ENCODE data around the gene DNAH3. TPM values are rescaled to one million over a fixed set of nuclear protein-coding genes. Genes with fewer than 3 reads are reported as not detected.

The DNAH3 gene
- total RNA-seq, 1 experiment from 2014 or later = 0.57 TPM

DNA sequence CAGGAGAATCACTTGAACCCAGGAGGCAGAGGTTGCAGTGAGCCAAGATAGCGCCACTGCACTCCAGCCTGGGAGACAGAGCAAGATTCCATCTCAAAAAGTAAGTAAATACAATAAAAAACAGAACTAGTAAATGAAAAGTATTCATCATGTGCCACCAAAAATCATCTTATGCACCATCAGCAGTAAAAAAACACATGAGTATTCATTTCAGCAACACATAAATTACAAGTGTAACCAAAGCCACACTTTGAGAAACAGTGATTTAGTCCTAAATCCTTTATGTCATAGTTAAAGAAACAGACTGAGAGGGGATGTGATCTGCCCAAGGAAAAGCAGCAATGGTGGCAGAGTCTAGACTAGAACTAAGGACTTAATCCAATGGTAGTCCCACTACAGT is 263.4 kb downstream of the DNAH3 start:
- peaks cover 24% of the 10 kb centered on the region for H3K4me1 Mint-ChIP-seq
- TF ChIP-seq ZNF121 (CRISPR knock-in tag; IDR thresholded peaks at IDR 0.05) (no peak), ZNF219 (CRISPR knock-in tag; IDR thresholded peaks at IDR 0.05; ENCODE audit: borderline replicate concordance) (no peak), ZNF263 (CRISPR knock-in tag; IDR thresholded peaks at IDR 0.05; ENCODE audit: low read depth) (no peak), ZBTB21 (CRISPR knock-in tag; IDR thresholded peaks at IDR 0.05; ENCODE audit: borderline replicate concordance) (no peak), GRHL2 (CRISPR knock-in tag; IDR thresholded peaks at IDR 0.05; ENCODE audit: insufficient replicate concordance, severe bottlenecking) (no peak), EMX1 (CRISPR knock-in tag; IDR thresholded peaks at IDR 0.05) (no peak), NR2C2 (CRISPR knock-in tag; IDR thresholded peaks at IDR 0.05) (no peak), CREB1 (CRISPR knock-in tag; IDR thresholded peaks at IDR 0.05) (no peak), RELA (CRISPR knock-in tag; IDR thresholded peaks at IDR 0.05; ENCODE audit: borderline replicate concordance) (no peak)
- TF ChIP-seq, protein P1, sequence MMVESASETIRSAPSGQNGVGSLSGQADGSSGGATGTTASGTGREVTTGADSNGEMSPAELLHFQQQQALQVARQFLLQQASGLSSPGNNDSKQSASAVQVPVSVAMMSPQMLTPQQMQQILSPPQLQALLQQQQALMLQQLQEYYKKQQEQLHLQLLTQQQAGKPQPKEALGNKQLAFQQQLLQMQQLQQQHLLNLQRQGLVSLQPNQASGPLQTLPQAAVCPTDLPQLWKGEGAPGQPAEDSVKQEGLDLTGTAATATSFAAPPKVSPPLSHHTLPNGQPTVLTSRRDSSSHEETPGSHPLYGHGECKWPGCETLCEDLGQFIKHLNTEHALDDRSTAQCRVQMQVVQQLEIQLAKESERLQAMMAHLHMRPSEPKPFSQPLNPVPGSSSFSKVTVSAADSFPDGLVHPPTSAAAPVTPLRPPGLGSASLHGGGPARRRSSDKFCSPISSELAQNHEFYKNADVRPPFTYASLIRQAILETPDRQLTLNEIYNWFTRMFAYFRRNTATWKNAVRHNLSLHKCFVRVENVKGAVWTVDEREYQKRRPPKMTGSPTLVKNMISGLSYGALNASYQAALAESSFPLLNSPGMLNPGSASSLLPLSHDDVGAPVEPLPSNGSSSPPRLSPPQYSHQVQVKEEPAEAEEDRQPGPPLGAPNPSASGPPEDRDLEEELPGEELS (CRISPR knock-in tag; IDR thresholded peaks at IDR 0.05) = no peak
- TF ChIP-seq, protein P2, sequence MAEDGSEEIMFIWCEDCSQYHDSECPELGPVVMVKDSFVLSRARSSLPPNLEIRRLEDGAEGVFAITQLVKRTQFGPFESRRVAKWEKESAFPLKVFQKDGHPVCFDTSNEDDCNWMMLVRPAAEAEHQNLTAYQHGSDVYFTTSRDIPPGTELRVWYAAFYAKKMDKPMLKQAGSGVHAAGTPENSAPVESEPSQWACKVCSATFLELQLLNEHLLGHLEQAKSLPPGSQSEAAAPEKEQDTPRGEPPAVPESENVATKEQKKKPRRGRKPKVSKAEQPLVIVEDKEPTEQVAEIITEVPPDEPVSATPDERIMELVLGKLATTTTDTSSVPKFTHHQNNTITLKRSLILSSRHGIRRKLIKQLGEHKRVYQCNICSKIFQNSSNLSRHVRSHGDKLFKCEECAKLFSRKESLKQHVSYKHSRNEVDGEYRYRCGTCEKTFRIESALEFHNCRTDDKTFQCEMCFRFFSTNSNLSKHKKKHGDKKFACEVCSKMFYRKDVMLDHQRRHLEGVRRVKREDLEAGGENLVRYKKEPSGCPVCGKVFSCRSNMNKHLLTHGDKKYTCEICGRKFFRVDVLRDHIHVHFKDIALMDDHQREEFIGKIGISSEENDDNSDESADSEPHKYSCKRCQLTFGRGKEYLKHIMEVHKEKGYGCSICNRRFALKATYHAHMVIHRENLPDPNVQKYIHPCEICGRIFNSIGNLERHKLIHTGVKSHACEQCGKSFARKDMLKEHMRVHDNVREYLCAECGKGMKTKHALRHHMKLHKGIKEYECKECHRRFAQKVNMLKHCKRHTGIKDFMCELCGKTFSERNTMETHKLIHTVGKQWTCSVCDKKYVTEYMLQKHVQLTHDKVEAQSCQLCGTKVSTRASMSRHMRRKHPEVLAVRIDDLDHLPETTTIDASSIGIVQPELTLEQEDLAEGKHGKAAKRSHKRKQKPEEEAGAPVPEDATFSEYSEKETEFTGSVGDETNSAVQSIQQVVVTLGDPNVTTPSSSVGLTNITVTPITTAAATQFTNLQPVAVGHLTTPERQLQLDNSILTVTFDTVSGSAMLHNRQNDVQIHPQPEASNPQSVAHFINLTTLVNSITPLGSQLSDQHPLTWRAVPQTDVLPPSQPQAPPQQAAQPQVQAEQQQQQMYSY (CRISPR knock-in tag; IDR thresholded peaks at IDR 0.05) = no peak
- TF ChIP-seq, protein P3, sequence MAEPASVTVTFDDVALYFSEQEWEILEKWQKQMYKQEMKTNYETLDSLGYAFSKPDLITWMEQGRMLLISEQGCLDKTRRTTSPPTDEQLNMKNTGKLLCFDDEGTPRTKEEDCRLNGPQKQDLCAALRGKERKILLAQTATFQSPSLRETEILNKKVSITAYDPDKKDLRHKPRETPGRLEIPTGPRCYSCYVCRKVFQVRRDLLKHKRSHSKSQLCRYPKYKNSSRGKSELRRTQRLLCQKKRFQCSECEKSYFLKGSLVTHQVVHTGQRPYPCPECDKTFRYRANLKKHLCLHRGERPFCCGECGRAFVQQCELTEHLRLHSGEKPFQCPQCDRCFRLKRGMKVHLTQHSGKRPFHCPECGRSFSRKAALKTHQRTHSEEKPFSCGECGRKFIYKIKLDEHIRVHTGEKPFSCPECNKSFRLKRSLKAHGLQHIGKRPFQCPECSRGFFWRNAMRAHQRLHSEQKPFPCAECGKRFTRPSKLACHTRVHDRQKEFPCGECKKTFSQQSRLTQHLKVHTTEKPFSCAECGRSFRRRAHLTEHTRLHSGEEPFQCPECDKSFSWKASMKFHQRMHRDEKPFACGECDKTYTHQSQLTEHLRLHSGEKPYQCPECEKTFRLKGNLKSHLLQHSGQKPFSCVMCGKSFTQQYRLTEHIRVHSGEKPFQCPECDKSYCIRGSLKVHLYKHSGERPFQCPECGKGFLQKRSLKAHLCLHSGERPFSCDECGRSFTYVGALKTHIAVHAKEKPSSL (CRISPR knock-in tag; conservative IDR thresholded peaks at IDR 0.05) = no peak
- TF ChIP-seq, protein P4, sequence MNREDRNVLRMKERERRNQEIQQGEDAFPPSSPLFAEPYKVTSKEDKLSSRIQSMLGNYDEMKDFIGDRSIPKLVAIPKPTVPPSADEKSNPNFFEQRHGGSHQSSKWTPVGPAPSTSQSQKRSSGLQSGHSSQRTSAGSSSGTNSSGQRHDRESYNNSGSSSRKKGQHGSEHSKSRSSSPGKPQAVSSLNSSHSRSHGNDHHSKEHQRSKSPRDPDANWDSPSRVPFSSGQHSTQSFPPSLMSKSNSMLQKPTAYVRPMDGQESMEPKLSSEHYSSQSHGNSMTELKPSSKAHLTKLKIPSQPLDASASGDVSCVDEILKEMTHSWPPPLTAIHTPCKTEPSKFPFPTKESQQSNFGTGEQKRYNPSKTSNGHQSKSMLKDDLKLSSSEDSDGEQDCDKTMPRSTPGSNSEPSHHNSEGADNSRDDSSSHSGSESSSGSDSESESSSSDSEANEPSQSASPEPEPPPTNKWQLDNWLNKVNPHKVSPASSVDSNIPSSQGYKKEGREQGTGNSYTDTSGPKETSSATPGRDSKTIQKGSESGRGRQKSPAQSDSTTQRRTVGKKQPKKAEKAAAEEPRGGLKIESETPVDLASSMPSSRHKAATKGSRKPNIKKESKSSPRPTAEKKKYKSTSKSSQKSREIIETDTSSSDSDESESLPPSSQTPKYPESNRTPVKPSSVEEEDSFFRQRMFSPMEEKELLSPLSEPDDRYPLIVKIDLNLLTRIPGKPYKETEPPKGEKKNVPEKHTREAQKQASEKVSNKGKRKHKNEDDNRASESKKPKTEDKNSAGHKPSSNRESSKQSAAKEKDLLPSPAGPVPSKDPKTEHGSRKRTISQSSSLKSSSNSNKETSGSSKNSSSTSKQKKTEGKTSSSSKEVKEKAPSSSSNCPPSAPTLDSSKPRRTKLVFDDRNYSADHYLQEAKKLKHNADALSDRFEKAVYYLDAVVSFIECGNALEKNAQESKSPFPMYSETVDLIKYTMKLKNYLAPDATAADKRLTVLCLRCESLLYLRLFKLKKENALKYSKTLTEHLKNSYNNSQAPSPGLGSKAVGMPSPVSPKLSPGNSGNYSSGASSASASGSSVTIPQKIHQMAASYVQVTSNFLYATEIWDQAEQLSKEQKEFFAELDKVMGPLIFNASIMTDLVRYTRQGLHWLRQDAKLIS (CRISPR knock-in tag; IDR thresholded peaks at IDR 0.05; ENCODE audit: borderline replicate concordance) = no peak
- TF ChIP-seq, protein P5, sequence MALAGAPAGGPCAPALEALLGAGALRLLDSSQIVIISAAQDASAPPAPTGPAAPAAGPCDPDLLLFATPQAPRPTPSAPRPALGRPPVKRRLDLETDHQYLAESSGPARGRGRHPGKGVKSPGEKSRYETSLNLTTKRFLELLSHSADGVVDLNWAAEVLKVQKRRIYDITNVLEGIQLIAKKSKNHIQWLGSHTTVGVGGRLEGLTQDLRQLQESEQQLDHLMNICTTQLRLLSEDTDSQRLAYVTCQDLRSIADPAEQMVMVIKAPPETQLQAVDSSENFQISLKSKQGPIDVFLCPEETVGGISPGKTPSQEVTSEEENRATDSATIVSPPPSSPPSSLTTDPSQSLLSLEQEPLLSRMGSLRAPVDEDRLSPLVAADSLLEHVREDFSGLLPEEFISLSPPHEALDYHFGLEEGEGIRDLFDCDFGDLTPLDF (CRISPR knock-in tag; IDR thresholded peaks at IDR 0.05) = no peak
- TF ChIP-seq, protein P6, sequence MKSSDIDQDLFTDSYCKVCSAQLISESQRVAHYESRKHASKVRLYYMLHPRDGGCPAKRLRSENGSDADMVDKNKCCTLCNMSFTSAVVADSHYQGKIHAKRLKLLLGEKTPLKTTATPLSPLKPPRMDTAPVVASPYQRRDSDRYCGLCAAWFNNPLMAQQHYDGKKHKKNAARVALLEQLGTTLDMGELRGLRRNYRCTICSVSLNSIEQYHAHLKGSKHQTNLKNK (CRISPR knock-in tag; IDR thresholded peaks at IDR 0.05) = no peak
- H3K27ac Mint-ChIP-seq = no peak overlapping the region
- no peaks in the 10 kb centered on the region for H3K9me3 Mint-ChIP-seq
- H3K27me3 Mint-ChIP-seq (ENCODE audit: low read depth) = no peaks in the 10 kb centered on the region
- no peak for DNase-seq (ENCODE audit: low spot score)
- ChIA-PET POLR2A (no interaction called here), CTCF (no interaction called here)
- no peak overlapping the region for H3K4me3 Mint-ChIP-seq
- H3K36me3 Mint-ChIP-seq = peaks cover 10% of the 10 kb centered on the region; the same call in 1 of the 2 replicates
- no peak for ATAC-seq
